ENCODE results near the gene ECI2. TPM values are rescaled to one million over a fixed set of nuclear protein-coding genes. Genes with fewer than 3 reads are reported as not detected.
A peak's percentile ranks its signal among the peaks of the same experiment; 100 is the strongest.

The ECI2 gene
- total and polyA plus RNA-seq, 10 of the 15 experiments (the other 5 are each of a cell fraction or from before 2014, with no cell fraction given), result 38.7 to 129 (median 60.1) TPM

- ChIA-PET CTCF (interaction anchor here (1.3 to 3.8 kb wide), 5 partner anchors 11 to 116 kb away, joined by 3 to 32 read pairs (median 6); no protein-coding TSS in a partner anchor), POLR2A (interaction anchor here (1.7 kb wide), 1 partner anchor 117 kb away, joined by 5 read pairs; a partner anchor contains a TSS), RAD21 (ENCODE audit: unreplicated experiment) (interaction anchor here (1.2 to 3.5 kb wide), 3 partner anchors 16 to 390 kb away, joined by 3 to 32 read pairs (median 21); a partner anchor contains a TSS), SMC1A (ENCODE audit: uncharacterized antibody, unreplicated experiment) (interaction anchor here (1.5 to 8.3 kb wide), 4 partner anchors 16 to 121 kb away, joined by 4 to 83 read pairs (median 12); a partner anchor contains a TSS)
- Histone ChIP-seq H3K4me1 (ENCODE audit: control insufficient read depth, insufficient read depth, low read length) (peaks cover 11% of the 10 kb centered on the region), H3K27me3 (replicated peaks in 1 of 2; ENCODE audit: control insufficient read depth in 2 of 2, insufficient read depth in 2 of 2, low read length in 1 of 2) (no peaks in the 10 kb centered on the region), H3K4me3 (no peak overlapping the region), H3K27ac (ENCODE audit: control insufficient read depth, insufficient read depth) (no peak overlapping the region), H3K9ac (ENCODE audit: control insufficient read depth, insufficient read depth, low read length) (no peak overlapping the region), H3K36me3 (ENCODE audit: control insufficient read depth in 2 of 2, insufficient read depth in 2 of 2, low read length in 1 of 2) (no peaks in the 10 kb centered on the region), H3K4me2 (ENCODE audit: control insufficient read depth, insufficient read depth) (no peak overlapping the region), H3K9me3 (replicated peaks; ENCODE audit: control insufficient read depth, insufficient read depth, low read length) (no peaks in the 10 kb centered on the region), H2AFZ (ENCODE audit: control insufficient read depth, low read depth, low read length) (no peak overlapping the region), H3K79me2 (ENCODE audit: control insufficient read depth, insufficient read depth, low read length) (peaks cover 8% of the 10 kb centered on the region), H4K20me1 (ENCODE audit: control insufficient read depth, insufficient read depth) (no peaks in the 10 kb centered on the region)
- in situ Hi-C loops (cut with MboI), result no loop called here
- WGBS (ENCODE audit: insufficient coverage, insufficient replicate concordance, low lambda C conversion rate, missing lambda C conversion rate), result 3% methylated on average over 3 of the region's 3 CpGs
- DNase-seq (ENCODE audit: low read depth, low spot score) (no peak), ATAC-seq (no peak), FAIRE-seq (no peak)
- BruUV-seq (replicated peaks), result no TSS peak
- intact Hi-C loops (cut with micrococcal nuclease; ENCODE audit: unreplicated experiment), result loop anchor here (5.0 kb wide), 1 partner anchor 116 kb away; a partner anchor contains a TSS
- TF ChIP-seq HDGF (IDR thresholded peaks at IDR 0.05) (no peak), RAD51 (IDR thresholded peaks at IDR 0.05) (no peak), NRF1 (conservative IDR thresholded peaks at IDR 0.05; ENCODE audit: low read depth, low read length) (no peak), MYB (IDR thresholded peaks at IDR 0.05; ENCODE audit: borderline replicate concordance, low read depth, low read length) (no peak)
These were observed 2.8 kb upstream of the ECI2 start for GRCh38 chr6:4138186-4138585.

DNA sequence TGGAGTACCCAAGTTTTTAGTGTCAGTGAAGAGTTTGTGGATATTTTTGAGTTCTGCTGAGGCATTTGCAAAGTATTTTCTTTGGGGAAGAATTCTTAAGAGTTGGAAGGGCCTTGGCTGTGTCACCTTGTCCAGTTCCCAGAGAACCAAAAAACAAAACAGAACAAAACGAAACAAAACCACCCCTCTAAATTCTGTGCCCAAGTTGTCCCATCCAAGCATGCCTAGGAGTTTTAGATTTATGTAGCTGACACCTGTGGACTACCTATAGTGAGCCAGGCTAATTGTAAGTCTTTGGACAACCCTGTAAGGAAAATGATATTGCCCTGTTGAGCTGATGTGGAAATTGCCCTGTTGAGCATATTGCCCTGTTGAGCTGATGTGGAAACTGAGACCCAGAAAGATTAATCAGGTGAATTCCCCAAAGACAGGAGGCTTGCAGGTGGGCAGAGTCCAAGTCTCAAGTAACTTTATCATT, 1.0 kb upstream of the ECI2 start:
- Histone ChIP-seq H4K20me1 (ENCODE audit: control insufficient read depth, insufficient read depth) (no peaks in the 10 kb centered on the region), H3K27ac (ENCODE audit: control insufficient read depth, insufficient read depth) (peak overlapping the region; percentile 57), H3K27me3 (replicated peaks in 1 of 2; ENCODE audit: control insufficient read depth in 2 of 2, insufficient read depth in 2 of 2, low read length in 1 of 2) (no peaks in the 10 kb centered on the region), H2AFZ (ENCODE audit: control insufficient read depth, low read depth, low read length) (peak overlapping the region; percentile 76), H3K36me3 (ENCODE audit: control insufficient read depth in 2 of 2, insufficient read depth in 2 of 2, low read length in 1 of 2) (no peaks in the 10 kb centered on the region), H3K4me1 (ENCODE audit: control insufficient read depth, insufficient read depth, low read length) (peaks cover 11% of the 10 kb centered on the region), H3K4me2 (ENCODE audit: control insufficient read depth, insufficient read depth) (peak overlapping the region; percentile 85), H3K4me3 (peak overlapping the region; percentile 83), H3K79me2 (ENCODE audit: control insufficient read depth, insufficient read depth, low read length) (peaks cover 8% of the 10 kb centered on the region), H3K9me3 (replicated peaks; ENCODE audit: control insufficient read depth, insufficient read depth, low read length) (no peaks in the 10 kb centered on the region), H3K9ac (ENCODE audit: control insufficient read depth, insufficient read depth, low read length) (peak overlapping the region; percentile 57)
- intact Hi-C loops (cut with micrococcal nuclease; ENCODE audit: unreplicated experiment) (loop anchor here (5.0 kb wide), 1 partner anchor 114 kb away; a partner anchor contains a TSS), in situ Hi-C loops (cut with MboI) (no loop called here)
- ATAC-seq, result no peak
- no peak for FAIRE-seq
- TF ChIP-seq BHLHE40 (IDR thresholded peaks at IDR 0.05; ENCODE audit: borderline replicate concordance in 1 of 2, low read depth in 2 of 2, low read length in 1 of 2), result no peak
- 0 out of 2 replicates have a peak, but pooled peaks have one; percentile 1 for TF ChIP-seq DPF2 (IDR thresholded peaks at IDR 0.05)
- ChIA-PET RAD21 (ENCODE audit: unreplicated experiment) (interaction anchor here (1.1 to 3.5 kb wide), 4 partner anchors 12 to 119 kb away, joined by 3 to 32 read pairs (median 16); a partner anchor contains a TSS), CTCF (interaction anchor here (0.7 to 3.8 kb wide), 6 partner anchors 10 to 288 kb away, joined by 3 to 32 read pairs (median 4); partner anchors contain the start of gene FAM50B), POLR2A (interaction anchor here (0.5 to 3.8 kb wide), 2 partner anchors 114 to 936 kb away, joined by 3 to 29 read pairs; a partner anchor contains a TSS), SMC1A (ENCODE audit: uncharacterized antibody, unreplicated experiment) (interaction anchor here (1.1 to 8.3 kb wide), 5 partner anchors 18 to 115 kb away, joined by 3 to 83 read pairs (median 4); no protein-coding TSS in a partner anchor)
- no peak for DNase-seq (ENCODE audit: low read depth, low spot score)
- WGBS (ENCODE audit: insufficient coverage, insufficient replicate concordance, low lambda C conversion rate, missing lambda C conversion rate), result 0% methylated on average over 1 of the region's 1 CpG
- no TSS peak for BruUV-seq (replicated peaks)
